H7 (cell line): ENCODE data around the gene ALB. TPM values are rescaled to one million over a fixed set of nuclear protein-coding genes. Genes with fewer than 3 reads are reported as not detected.

Experiments used
- DNase-seq: peaks from one replicate; pipeline ENCODE4 v3.0.0; 2012
- H3K27me3 ChIP-seq: 2 replicates; pipeline ENCODE4 v1.6.0; 2011; ENCODE audit warnings: mild to moderate bottlenecking, low read length; ENCODE audit not compliant: control insufficient read depth, insufficient read depth
- H3K36me3 ChIP-seq: replicated peaks from 2 replicates; pipeline ENCODE4 v1.5.1; 2011; ENCODE audit warnings: low read length; ENCODE audit not compliant: control insufficient read depth, insufficient read depth
- H3K4me3 ChIP-seq: 2 replicates; pipeline ENCODE4 v1.5.1; 2011; ENCODE audit warnings: low read depth, mild to moderate bottlenecking, control low read depth, low read length, moderate library complexity; ENCODE audit not compliant: insufficient read depth
- total RNA-seq: library from RNA; depleted of rRNA; stranded (reverse); fragments of >200 nt; shearing (Covaris generic); gene quantifications from 2 replicates; pipeline ENCODE4 v1.2.3, GENCODE V29; 2014

Gene ALB
- total RNA-seq, 1 experiment from 2014 or later = 0.03 TPM

DNA sequence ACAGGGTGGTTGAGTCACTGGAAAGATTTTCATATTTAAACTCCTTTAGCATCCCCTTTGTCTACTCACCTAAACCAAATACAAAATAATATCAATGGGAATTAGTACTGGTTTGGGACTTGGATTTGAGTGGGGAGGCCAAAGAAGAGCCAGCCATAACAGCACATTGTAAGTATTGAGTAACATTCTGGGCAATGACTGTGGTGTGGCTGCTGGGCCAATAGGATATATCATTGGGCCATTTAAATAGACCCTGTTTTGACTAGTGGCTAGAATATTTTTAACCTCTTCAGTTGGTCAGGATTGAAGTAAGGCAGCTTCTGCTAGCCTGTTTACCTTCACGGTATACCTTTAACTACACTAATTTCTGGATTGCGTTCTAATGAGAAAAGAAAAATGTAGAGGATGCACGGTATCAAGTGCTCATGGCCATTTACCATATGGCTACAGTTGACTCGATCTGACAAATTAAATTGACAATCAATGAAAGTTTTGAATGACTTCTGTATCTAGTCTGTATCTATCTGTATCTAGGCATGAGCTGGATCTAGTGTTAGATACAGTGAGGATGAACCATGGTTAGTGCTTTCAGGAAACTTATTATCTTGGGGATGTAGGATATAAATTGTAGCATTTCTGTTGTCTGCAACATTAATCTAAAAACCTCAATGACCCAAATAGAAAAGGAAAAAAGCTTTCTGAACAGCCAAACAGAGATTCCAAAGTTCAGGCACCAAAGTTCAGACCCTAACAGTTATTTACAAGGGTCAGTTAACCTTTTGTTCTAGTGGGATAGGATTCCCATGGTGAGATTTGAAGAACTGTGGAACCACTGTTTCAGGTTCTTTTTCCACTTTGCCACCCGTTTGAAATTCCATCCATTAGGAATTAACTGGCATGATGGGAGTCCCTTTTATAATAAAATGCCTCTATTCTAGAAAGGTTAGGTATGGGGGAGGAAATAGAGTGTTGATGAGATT is 6.8 kb upstream of the ALB start:
- Histone ChIP-seq H3K27me3 (no peaks in the 10 kb centered on the region), H3K4me3 (no peak overlapping the region), H3K36me3 (no peaks in the 10 kb centered on the region)
- DNase-seq = no peak

DNA sequence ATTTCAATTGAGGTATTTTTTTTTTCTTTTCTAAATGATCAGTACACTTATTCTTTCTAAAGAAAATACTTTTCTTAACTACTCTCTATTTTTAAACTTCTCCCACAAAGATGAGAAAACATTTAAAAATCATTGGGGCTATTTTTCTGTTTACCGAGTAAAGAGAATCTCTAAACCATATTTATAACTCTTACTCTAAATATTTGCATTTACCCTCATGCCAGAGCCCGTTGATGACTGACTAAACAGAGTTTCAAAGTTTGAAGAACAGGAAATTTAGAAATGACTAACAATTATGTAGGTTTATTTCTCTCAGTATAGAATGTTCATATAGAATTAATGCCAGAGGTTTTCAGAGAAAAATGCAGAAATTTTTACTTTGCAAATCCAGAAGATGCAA is 2.7 kb upstream of the ALB start:
- Histone ChIP-seq H3K4me3 (no peak overlapping the region), H3K27me3 (no peaks in the 10 kb centered on the region), H3K36me3 (no peaks in the 10 kb centered on the region)
- DNase-seq = no peak

GRCh38 chr4:73404457-73404856 is 370 bp downstream of the ALB start:
- no peaks in the 10 kb centered on the region for H3K36me3 ChIP-seq
- no peak overlapping the region for H3K4me3 ChIP-seq
- DNase-seq = no peak
- no peaks in the 10 kb centered on the region for H3K27me3 ChIP-seq

GRCh38 chr4:73405138-73405537 is 1.1 kb downstream of the ALB start:
- Histone ChIP-seq H3K27me3 (no peaks in the 10 kb centered on the region), H3K36me3 (no peaks in the 10 kb centered on the region), H3K4me3 (no peak overlapping the region)
- DNase-seq = no peak

DNA sequence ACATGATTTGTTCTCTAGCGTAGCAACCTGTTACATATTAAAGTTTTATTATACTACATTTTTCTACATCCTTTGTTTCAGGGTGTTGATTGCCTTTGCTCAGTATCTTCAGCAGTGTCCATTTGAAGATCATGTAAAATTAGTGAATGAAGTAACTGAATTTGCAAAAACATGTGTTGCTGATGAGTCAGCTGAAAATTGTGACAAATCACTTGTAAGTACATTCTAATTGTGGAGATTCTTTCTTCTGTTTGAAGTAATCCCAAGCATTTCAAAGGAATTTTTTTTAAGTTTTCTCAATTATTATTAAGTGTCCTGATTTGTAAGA is 2.4 kb downstream of the ALB start:
- Histone ChIP-seq H3K36me3 (no peaks in the 10 kb centered on the region), H3K27me3 (no peaks in the 10 kb centered on the region), H3K4me3 (no peak overlapping the region)
- no peak for DNase-seq

GRCh38 chr4:73407227-73407673 is 3.2 kb downstream of the ALB start:
- no peak overlapping the region for H3K4me3 ChIP-seq
- no peak for DNase-seq
- H3K27me3 ChIP-seq = no peaks in the 10 kb centered on the region

DNA sequence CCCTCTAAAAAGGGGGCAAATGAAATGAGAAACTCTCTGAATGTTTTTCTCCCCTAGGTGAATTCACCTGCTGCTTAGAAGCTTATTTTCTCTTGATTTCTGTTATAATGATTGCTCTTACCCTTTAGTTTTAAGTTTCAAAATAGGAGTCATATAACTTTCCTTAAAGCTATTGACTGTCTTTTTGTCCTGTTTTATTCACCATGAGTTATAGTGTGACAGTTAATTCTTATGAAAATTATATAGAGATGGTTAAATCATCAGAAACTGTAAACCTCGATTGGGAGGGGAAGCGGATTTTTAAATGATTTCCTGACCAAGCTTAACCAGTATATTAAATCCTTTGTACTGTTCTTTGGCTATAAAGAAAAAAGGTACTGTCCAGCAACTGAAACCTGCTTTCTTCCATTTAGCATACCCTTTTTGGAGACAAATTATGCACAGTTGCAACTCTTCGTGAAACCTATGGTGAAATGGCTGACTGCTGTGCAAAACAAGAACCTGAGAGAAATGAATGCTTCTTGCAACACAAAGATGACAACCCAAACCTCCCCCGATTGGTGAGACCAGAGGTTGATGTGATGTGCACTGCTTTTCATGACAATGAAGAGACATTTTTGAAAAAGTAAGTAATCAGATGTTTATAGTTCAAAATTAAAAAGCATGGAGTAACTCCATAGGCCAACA is 4.2 kb downstream of the ALB start:
- DNase-seq = no peak
- Histone ChIP-seq H3K4me3 (no peak overlapping the region), H3K27me3 (no peaks in the 10 kb centered on the region), H3K36me3 (no peaks in the 10 kb centered on the region)

More at GRCh38 chr4:73407227-73407673, 3.2 kb downstream of the ALB start:
- H3K36me3 ChIP-seq = no peaks in the 10 kb centered on the region

GRCh38 chr4:73409012-73409862 is 5.2 kb downstream of the ALB start:
- Histone ChIP-seq H3K4me3 (no peak overlapping the region), H3K36me3 (no peaks in the 10 kb centered on the region), H3K27me3 (no peaks in the 10 kb centered on the region)
- DNase-seq = no peak

- no peaks in the 10 kb centered on the region for H3K36me3 ChIP-seq
- H3K27me3 ChIP-seq = no peaks in the 10 kb centered on the region
- H3K4me3 ChIP-seq = no peak overlapping the region
- no peak for DNase-seq
Observed at GRCh38 chr4:73409978-73410548, 6.0 kb downstream of the ALB start.

- no peaks in the 10 kb centered on the region for H3K36me3 ChIP-seq
- DNase-seq = no peak
- no peaks in the 10 kb centered on the region for H3K27me3 ChIP-seq
- no peak overlapping the region for H3K4me3 ChIP-seq
Observed at GRCh38 chr4:73410916-73411730, 7.0 kb downstream of the ALB start.

- no peaks in the 10 kb centered on the region for H3K27me3 ChIP-seq
- no peak for DNase-seq
- H3K4me3 ChIP-seq = no peak overlapping the region
- no peaks in the 10 kb centered on the region for H3K36me3 ChIP-seq
Observed at GRCh38 chr4:73411731-73412414, 7.8 kb downstream of the ALB start.

GRCh38 chr4:73413294-73413755 is 9.2 kb downstream of the ALB start:
- no peaks in the 10 kb centered on the region for H3K27me3 ChIP-seq
- DNase-seq = no peak
- no peaks in the 10 kb centered on the region for H3K36me3 ChIP-seq
- H3K4me3 ChIP-seq = no peak overlapping the region

DNA sequence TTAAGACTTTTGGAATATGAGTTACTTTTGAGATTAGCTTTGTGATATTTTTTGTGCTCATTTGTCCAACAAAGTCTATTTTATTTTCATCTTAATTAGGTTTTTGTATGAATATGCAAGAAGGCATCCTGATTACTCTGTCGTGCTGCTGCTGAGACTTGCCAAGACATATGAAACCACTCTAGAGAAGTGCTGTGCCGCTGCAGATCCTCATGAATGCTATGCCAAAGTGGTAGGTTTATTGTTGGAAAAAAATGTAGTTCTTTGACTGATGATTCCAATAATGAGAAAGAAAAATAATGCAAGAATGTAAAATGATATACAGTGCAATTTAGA is 10.8 kb downstream of the ALB start:
- DNase-seq = no peak
- Histone ChIP-seq H3K27me3 (no peaks in the 10 kb centered on the region), H3K4me3 (no peak overlapping the region), H3K36me3 (no peaks in the 10 kb centered on the region)
